GM21619 (cell line): ENCODE measurements around the gene PYCARD.
"Not testable (repeated sequence)": the region's sequence is repeated elsewhere in the genome, so short reads cannot be mapped to it uniquely, and the experiment has no call there.

ENCODE experiments used
- ATAC-seq: cut with Tn5 transposase; IDR thresholded peaks from one replicate; pipeline ENCODE4 v1.9.1; 2021; ENCODE audit not compliant: unreplicated experiment

Gene PYCARD

GRCh38 chr16:31215287-31216162 lies 13.0 kb upstream of the PYCARD start:
- no peak for ATAC-seq

- ATAC-seq = no peak
Measured at GRCh38 chr16:31214708-31215286, 12.2 kb upstream of the PYCARD start.

- ATAC-seq = no peak
Measured at GRCh38 chr16:31213877-31214707, 11.5 kb upstream of the PYCARD start, which contains the start of gene TRIM72. Gene TRIM72, plus strand, starts transcription at chr16:31214119. Its CDS starts 620 bp downstream, at chr16:31214739.

GRCh38 chr16:31213342-31213741 lies 10.8 kb upstream of the PYCARD start:
- no peak for ATAC-seq

DNA sequence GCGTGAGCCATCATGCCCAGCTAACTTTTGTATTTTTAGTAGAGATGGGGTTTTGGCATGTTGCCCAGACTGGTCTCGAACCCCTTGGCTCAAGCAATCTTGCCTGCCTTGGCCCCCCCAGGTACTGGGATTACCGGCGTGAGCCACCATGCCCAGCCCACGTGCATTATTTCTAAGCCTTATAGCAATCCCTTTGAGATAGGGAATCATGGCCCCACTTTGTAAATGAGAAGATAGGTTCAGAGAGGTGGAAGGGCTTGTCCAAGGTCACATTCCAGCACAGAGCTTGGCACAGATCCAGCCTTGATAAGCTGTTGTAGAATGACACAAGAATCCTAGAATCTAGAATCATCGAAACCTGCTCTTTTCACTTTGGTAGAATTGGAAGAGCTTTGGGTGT lies 4.2 kb upstream of the PYCARD start:
- no peak for ATAC-seq

DNA sequence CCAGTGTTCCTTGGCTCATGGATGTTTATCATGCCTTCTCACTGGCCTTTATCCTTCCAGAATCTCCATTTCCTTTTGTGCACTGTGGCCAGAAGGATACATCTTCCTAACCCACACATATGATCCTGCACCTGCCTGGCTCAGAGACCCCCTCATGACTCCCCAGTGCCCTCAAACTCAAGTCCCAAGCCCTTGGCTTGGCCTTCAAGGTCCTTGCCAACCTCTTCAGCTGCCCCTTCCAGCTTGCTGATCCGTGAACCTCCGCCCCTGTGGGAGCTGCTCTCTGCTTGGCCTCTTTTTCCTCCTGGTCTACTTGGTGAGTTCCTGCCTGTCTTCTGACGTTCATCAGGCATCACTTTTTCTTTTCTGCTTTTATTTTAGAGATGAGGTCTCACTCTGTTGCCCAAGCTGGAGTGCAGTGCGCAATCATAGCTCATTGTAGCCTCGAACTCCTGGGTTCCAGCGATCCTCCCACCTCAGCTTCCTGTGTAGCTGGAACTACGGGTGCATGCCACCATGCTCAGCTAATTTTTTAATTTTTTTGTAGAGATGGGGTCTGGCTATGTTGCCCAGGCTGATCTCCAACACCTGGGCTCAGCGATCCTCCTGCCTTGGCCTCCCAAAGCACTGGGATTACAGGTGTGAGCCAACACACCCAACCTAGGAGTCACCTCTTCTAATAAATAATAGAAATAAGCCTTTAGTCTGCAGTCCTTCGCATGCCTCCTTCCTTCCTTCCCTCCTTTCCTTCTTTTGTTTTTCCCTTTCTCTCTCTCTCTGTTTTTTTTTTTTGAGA lies 2.5 kb upstream of the PYCARD start:
- ATAC-seq = no peak

GRCh38 chr16:31201582-31202413 lies 762 bp downstream of the PYCARD start:
- no peak for ATAC-seq

DNA sequence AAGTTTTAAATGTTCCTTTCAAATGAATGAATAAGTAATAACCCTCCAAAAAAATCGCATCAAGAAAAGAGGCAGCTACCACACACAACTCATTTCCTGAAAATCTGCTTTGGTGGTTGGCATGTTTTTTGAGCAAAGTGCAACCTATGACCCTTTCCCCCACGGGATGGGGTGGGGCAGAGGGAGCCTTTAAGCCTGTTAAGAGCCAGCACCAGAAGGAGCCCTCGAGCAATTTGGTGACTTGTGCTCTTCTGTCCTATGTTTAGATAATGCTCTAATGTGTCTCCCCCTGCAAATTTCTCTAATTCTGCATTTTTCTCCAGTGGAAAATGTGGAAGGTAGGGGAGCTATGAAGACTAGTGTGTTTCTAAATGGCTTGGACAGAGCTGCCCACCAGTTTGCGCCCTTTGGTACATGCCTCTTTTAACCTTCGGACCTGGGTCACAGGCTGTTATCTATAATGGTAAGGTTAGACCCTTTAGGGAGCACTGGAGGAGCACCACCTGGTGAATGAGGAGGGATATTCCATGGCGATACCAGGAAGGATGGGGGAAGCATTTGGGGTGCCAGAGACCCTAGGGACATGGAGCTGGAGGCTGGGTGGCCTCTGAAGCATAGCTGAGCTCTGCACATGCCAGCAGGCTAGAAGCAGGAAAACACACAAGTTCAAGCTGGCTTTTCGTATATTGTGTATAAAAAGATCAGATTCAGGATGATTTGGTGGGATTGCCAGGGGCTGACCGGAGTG lies 1.6 kb downstream of the PYCARD start:
- ATAC-seq = no peak

GRCh38 chr16:31200111-31200510 lies 2.4 kb downstream of the PYCARD start:
- ATAC-seq = not testable (repeated sequence)

DNA sequence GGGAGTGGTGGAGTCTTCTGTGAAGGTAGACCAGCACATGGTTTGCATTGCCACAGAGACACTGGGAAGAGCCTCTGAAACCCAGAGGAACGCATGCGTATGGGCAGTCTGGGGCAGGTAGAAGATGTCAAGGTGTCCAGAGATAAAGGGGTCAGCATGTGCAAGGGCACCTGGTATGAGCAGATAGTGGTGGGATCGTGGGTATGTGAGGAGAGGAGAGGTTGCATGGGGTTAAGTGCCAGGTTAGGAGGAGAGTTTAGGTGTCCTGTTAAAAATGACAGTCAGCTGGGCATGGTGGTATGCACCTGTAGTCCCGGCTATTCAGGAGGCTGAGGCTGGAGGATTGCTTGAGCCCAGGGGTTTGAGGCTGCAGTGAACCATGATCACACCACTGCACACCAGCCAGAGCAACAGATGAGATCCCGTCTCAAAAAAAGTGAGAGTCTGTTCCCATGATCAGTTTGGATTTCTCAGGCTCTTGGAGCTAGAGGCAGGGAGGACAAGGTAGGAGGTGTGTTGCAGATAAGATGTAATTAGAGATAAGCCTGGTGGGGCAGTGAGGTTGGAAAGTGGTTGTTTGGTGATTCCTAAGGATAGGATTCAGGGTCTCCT lies 3.0 kb downstream of the PYCARD start:
- no peak for ATAC-seq

GRCh38 chr16:31198207-31198882 lies 4.2 kb downstream of the PYCARD start:
- no peak for ATAC-seq

GRCh38 chr16:31196324-31197088 lies 6.1 kb downstream of the PYCARD start:
- ATAC-seq = no peak

DNA sequence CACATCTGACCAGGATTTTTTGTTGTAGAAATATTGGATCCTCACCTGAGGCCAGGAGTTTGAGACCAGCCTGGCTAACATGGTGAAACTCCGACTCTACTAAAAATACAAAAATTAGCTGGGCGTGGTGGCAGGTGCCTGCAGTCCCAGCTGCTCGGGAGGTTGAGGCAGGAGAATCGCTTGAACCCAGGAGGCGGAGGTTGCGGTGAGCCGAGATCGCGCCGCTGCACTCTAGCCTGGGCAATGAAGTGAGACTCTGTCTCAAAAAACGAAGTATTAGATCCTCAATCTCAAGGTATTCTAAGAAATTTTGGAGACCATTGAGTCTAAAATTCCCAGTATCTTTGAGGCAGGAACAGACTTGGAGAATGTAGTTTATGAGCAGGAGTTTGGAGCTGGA lies 6.7 kb downstream of the PYCARD start:
- ATAC-seq = not testable (repeated sequence)

DNA sequence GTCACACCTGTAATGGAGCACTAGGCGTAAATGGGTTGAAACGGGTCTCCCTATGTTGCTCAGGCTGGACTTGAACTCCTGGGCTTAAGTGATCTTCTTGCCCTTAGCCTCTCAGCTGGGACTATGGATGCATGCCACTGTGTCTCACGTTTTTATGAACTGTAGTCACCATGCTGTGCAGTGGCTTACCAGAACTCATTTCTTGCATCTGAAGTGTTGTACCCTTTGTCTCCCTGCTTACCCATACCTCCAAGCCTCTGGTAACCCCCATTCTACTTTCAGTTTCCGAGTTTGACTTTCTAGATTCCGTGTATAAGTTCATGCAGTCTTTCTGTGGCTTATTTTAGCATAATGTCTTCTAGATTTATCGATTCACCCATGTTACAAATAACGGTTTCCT lies 7.7 kb downstream of the PYCARD start:
- ATAC-seq = no peak

- no peak for ATAC-seq
Measured at GRCh38 chr16:31193874-31194273, 8.7 kb downstream of the PYCARD start.

DNA sequence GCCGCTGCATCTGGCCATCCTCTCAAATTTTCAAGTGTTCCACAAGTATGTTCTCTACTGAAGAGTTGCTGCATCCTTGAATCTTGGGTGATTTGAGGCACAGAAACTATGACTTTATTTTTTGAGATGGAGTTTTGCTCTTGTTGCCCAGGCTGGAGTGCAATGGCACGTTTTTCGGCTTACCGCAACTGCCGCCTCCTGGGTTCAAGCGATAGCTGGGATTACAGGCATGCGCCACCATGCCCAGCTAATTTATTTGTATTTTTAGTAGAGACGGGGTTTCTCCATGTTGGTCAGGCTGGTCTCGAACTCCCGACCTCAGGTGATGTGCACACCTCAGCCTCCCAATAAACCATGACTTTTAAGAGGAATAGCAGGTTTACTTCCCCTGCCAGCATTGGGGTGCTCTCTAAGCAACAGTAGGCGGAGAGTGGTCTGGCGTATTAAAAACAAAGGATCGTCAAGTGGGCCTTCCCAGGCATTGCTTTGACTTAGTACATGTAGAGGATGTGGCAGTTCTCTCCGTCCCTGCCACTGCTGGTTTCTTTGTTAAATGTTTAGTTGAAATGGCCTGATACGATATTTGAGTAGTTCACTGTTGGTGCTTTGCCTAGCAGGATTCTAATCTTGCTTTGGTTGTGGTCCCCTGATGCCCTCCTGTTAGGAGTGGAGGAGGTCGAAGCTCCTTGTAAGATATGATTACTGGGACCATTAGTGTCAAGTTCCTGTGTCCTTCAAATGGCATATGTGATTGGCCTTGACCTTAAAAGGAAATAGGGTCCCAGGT lies 9.5 kb downstream of the PYCARD start:
- ATAC-seq = no peak
